Hepatocyte (in vitro differentiated cells): ENCODE data around the gene GDPD5.

Source experiments
- CTCF ChIP-seq: fragments of 200-600 bp; sonication (generic); IDR thresholded peaks from 2 replicates; pipeline ENCODE4 v1.5.1; 2016; ENCODE audit warnings: antibody characterized with exemption, mild to moderate bottlenecking; ENCODE audit not compliant: poor library complexity
- EZH2 ChIP-seq: fragments of 200-600 bp; sonication (generic); IDR thresholded peaks from 2 replicates; pipeline ENCODE4 v1.6.1; 2016; ENCODE audit warnings: antibody characterized with exemption, mild to moderate bottlenecking, borderline replicate concordance

- no peak for TF ChIP-seq CTCF
- TF ChIP-seq EZH2: no peak
Measured at GRCh38 chr11:75427181-75427580, 98.6 kb downstream of the GDPD5 start.
